ENCODE data around the gene C1orf122.

Gene C1orf122

DNA sequence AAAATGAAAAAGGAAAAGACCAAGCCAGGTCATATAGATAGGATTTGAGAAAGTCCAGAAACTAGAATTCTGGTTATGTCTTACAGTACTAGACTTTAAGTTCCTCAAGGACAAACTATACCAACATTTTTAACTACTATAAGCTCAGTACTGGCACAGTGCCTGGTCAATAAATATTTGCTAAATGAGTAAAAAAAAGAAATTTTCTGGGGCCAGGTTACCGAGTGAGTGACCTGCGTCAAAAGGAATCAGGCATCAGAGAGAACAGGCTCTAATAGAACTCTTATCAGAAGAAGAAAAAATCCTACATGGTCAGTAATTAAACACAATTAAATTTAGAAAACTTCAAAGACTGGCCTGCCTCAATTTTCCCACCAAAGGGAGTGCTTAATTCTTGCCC, 24.2 kb downstream of the C1orf122 start:
- no peaks in the 10 kb centered on the region for H3K27me3 ChIP-seq (ENCODE audit: insufficient read depth, poor library complexity, severe bottlenecking)
- no peak overlapping the region for H3K4me3 ChIP-seq (replicated peaks; ENCODE audit: insufficient read depth, low read length)
- DNase-seq (ENCODE audit: low read depth in 1 of 2, low spot score in 1 of 2), result no peak
- H3K27ac ChIP-seq (replicated peaks), result no peak overlapping the region
- no peak for TF ChIP-seq POLR2AphosphoS5 (IDR thresholded peaks at IDR 0.05; ENCODE audit: low read depth)
- no peak for TF ChIP-seq SPI1 (IDR thresholded peaks at IDR 0.05; ENCODE audit: borderline replicate concordance, low read depth)
- TF ChIP-seq GABPA (IDR thresholded peaks at IDR 0.05; ENCODE audit: low read depth), result no peak
- TF ChIP-seq, protein P1, sequence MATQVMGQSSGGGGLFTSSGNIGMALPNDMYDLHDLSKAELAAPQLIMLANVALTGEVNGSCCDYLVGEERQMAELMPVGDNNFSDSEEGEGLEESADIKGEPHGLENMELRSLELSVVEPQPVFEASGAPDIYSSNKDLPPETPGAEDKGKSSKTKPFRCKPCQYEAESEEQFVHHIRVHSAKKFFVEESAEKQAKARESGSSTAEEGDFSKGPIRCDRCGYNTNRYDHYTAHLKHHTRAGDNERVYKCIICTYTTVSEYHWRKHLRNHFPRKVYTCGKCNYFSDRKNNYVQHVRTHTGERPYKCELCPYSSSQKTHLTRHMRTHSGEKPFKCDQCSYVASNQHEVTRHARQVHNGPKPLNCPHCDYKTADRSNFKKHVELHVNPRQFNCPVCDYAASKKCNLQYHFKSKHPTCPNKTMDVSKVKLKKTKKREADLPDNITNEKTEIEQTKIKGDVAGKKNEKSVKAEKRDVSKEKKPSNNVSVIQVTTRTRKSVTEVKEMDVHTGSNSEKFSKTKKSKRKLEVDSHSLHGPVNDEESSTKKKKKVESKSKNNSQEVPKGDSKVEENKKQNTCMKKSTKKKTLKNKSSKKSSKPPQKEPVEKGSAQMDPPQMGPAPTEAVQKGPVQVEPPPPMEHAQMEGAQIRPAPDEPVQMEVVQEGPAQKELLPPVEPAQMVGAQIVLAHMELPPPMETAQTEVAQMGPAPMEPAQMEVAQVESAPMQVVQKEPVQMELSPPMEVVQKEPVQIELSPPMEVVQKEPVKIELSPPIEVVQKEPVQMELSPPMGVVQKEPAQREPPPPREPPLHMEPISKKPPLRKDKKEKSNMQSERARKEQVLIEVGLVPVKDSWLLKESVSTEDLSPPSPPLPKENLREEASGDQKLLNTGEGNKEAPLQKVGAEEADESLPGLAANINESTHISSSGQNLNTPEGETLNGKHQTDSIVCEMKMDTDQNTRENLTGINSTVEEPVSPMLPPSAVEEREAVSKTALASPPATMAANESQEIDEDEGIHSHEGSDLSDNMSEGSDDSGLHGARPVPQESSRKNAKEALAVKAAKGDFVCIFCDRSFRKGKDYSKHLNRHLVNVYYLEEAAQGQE (IDR thresholded peaks at IDR 0.05; ENCODE audit: insufficient replicate concordance, low read depth), result no peak
- TF ChIP-seq, protein P2, sequence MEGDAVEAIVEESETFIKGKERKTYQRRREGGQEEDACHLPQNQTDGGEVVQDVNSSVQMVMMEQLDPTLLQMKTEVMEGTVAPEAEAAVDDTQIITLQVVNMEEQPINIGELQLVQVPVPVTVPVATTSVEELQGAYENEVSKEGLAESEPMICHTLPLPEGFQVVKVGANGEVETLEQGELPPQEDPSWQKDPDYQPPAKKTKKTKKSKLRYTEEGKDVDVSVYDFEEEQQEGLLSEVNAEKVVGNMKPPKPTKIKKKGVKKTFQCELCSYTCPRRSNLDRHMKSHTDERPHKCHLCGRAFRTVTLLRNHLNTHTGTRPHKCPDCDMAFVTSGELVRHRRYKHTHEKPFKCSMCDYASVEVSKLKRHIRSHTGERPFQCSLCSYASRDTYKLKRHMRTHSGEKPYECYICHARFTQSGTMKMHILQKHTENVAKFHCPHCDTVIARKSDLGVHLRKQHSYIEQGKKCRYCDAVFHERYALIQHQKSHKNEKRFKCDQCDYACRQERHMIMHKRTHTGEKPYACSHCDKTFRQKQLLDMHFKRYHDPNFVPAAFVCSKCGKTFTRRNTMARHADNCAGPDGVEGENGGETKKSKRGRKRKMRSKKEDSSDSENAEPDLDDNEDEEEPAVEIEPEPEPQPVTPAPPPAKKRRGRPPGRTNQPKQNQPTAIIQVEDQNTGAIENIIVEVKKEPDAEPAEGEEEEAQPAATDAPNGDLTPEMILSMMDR (IDR thresholded peaks at IDR 0.05; ENCODE audit: insufficient read depth, low read length), result no peak

- Histone ChIP-seq H3K4me3 (replicated peaks; ENCODE audit: insufficient read depth, low read length) (no peak overlapping the region), H3K27ac (replicated peaks) (no peak overlapping the region), H3K27me3 (ENCODE audit: insufficient read depth, poor library complexity, severe bottlenecking) (no peaks in the 10 kb centered on the region)
- TF ChIP-seq, protein P1 (IDR thresholded peaks at IDR 0.05; ENCODE audit: insufficient replicate concordance, low read depth), result no peak
- TF ChIP-seq, protein P2 (IDR thresholded peaks at IDR 0.05; ENCODE audit: insufficient read depth, low read length), result no peak
- TF ChIP-seq SPI1 (IDR thresholded peaks at IDR 0.05; ENCODE audit: borderline replicate concordance, low read depth), result no peak
- no peak for TF ChIP-seq GABPA (IDR thresholded peaks at IDR 0.05; ENCODE audit: low read depth)
- TF ChIP-seq POLR2AphosphoS5 (IDR thresholded peaks at IDR 0.05; ENCODE audit: low read depth), result no peak
- DNase-seq (ENCODE audit: low read depth in 1 of 2, low spot score in 1 of 2), result no peak
Observed at GRCh38 chr1:37836788-37837187, 29.2 kb downstream of the C1orf122 start.

DNA sequence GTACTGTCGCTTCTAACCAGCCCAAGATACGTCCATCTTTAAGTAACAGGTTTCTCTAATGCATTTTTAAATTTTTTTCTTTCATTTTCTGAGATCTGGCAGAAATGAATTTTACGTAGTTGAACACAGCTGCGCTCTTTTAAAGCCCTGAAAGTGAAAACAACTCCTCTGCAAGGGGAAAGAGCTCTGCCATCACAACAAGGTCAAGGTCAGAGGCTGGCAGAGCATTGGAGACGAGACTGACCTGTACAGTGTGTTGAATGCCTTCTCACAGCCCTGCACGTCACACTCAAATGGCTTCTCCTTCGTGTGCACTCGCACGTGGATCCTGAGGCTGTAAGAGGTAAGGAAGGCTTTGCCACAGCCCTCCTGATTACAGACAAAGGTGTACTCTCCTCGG, 32.1 kb downstream of the C1orf122 start:
- TF ChIP-seq POLR2AphosphoS5 (IDR thresholded peaks at IDR 0.05; ENCODE audit: low read depth) (no peak), GABPA (IDR thresholded peaks at IDR 0.05; ENCODE audit: low read depth) (no peak), SPI1 (IDR thresholded peaks at IDR 0.05; ENCODE audit: borderline replicate concordance, low read depth) (no peak)
- TF ChIP-seq, protein P2 (IDR thresholded peaks at IDR 0.05; ENCODE audit: insufficient read depth, low read length), result no peak
- TF ChIP-seq, protein P1 (IDR thresholded peaks at IDR 0.05; ENCODE audit: insufficient replicate concordance, low read depth), result no peak
- DNase-seq (ENCODE audit: low read depth in 1 of 2, low spot score in 1 of 2), result no peak
- no peak overlapping the region for H3K27ac ChIP-seq (replicated peaks)
- no peak overlapping the region for H3K4me3 ChIP-seq (replicated peaks; ENCODE audit: insufficient read depth, low read length)
- no peaks in the 10 kb centered on the region for H3K27me3 ChIP-seq (ENCODE audit: insufficient read depth, poor library complexity, severe bottlenecking)
